NB4 (cell line): ENCODE results near the gene ART3.

Experiments used
- DNase-seq: peaks from one replicate; pipeline ENCODE4 v3.0.0; 2010; ENCODE audit warnings: low read depth
- H3K4me3 ChIP-seq: one replicate; pipeline ENCODE4 v1.5.1; 2011; ENCODE audit warnings: mild to moderate bottlenecking, low read depth, low read length, moderate library complexity
- MYC ChIP-seq: IDR thresholded peaks from 2 replicates; pipeline ENCODE4 v1.6.1; 2011; ENCODE audit warnings: low read depth, low read length
- POLR2A ChIP-seq: IDR thresholded peaks from 2 replicates; pipeline ENCODE4 v1.6.1; 2011; ENCODE audit warnings: mild to moderate bottlenecking; ENCODE audit not compliant: insufficient read length; ENCODE audit errors: extremely low read depth
- TF ChIP-seq, protein P1 (sequence below): IDR thresholded peaks from 2 replicates; pipeline ENCODE4 v1.6.1; 2011; ENCODE audit warnings: low read depth, low read length
- TF ChIP-seq, protein P2 (sequence below): IDR thresholded peaks from one replicate; pipeline ENCODE4 v1.5.1; 2012; ENCODE audit warnings: low read depth, low read length

The ART3 gene

DNA sequence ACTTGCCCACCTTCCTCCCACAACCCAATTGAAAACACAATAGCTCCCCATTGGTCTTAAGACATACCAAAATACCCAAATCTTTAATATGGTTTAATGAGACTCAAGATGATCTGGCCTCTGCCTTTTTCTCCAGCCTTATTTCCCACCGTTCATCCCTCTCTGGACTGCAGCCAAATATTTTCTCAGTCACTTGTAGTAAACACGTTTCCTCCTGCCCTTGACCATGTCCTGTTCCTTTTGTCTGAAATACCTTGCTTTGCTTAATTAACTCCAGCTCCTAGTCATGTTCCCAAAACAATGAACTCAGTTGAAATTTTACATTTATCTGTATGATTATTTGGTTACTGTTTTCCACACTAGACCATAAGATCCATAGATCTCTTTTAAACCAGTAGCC, 82.1 kb downstream of the ART3 start:
- TF ChIP-seq POLR2A (no peak), MYC (no peak)
- TF ChIP-seq, protein P1, sequence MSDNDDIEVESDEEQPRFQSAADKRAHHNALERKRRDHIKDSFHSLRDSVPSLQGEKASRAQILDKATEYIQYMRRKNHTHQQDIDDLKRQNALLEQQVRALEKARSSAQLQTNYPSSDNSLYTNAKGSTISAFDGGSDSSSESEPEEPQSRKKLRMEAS: no peak
- TF ChIP-seq, protein P2, sequence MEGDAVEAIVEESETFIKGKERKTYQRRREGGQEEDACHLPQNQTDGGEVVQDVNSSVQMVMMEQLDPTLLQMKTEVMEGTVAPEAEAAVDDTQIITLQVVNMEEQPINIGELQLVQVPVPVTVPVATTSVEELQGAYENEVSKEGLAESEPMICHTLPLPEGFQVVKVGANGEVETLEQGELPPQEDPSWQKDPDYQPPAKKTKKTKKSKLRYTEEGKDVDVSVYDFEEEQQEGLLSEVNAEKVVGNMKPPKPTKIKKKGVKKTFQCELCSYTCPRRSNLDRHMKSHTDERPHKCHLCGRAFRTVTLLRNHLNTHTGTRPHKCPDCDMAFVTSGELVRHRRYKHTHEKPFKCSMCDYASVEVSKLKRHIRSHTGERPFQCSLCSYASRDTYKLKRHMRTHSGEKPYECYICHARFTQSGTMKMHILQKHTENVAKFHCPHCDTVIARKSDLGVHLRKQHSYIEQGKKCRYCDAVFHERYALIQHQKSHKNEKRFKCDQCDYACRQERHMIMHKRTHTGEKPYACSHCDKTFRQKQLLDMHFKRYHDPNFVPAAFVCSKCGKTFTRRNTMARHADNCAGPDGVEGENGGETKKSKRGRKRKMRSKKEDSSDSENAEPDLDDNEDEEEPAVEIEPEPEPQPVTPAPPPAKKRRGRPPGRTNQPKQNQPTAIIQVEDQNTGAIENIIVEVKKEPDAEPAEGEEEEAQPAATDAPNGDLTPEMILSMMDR: no peak
- H3K4me3 ChIP-seq: no peak overlapping the region
- no peak for DNase-seq

DNA sequence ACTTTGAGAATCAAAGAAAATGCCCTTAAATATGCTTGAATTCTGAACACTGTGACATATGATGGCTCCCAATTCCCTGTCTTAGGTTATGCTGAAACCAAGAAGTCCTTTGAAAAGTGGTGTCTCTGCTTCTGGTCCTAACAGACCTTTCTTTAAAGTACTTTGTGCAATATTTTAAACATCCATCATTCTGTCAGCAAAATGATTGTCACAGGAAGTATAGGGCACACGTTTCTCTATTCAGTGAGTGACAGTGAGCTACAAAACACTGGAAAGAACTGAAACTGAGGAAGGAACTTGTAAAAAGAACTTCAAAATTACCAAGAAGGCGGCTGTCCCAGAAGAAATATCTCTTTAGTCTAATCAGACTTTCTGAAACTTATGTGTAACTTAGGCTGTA, 85.8 kb downstream of the ART3 start:
- TF ChIP-seq MYC (no peak), POLR2A (no peak)
- TF ChIP-seq, protein P1: no peak
- TF ChIP-seq, protein P2: no peak
- DNase-seq: no peak

More for the DNA sequence above, 85.8 kb downstream of the ART3 start:
- H3K4me3 ChIP-seq: no peak overlapping the region
